HepG2 (cell line): ENCODE measurements around the gene TUBB4A. TPM values are rescaled to one million over a fixed set of nuclear protein-coding genes. Genes with fewer than 3 reads are reported as not detected.
A peak's percentile ranks its signal among the peaks of the same experiment; 100 is the strongest.

Source experiments
- DR1 ChIP-seq: sonication (generic); formaldehyde crosslinking; IDR thresholded peaks from 2 replicates; pipeline ENCODE4 v1.8.0; 2021; ENCODE audit warnings: mild to moderate bottlenecking, missing genetic modification reagents, inconsistent platforms
- GABPB1 ChIP-seq: IDR thresholded peaks from 2 replicates; pipeline ENCODE4 v1.6.1; 2016; ENCODE audit warnings: mild to moderate bottlenecking, missing genetic modification reagents, moderate library complexity, missing compliant biosample characterization
- MXI1 ChIP-seq: IDR thresholded peaks from 3 replicates; pipeline ENCODE4 v1.6.1; 2012; ENCODE audit warnings: low read depth, low read length, inconsistent platforms, borderline replicate concordance
- SRF ChIP-seq: IDR thresholded peaks from 2 replicates; pipeline ENCODE4 v1.6.1; 2011; ENCODE audit warnings: mild to moderate bottlenecking, low read depth, low read length, moderate library complexity
- ZBTB42 ChIP-seq: sonication (generic); formaldehyde crosslinking; IDR thresholded peaks from 2 replicates; pipeline ENCODE4 v1.5.0; 2020; ENCODE audit warnings: mild to moderate bottlenecking, missing genetic modification reagents
- ZNF318 ChIP-seq: sonication (generic); formaldehyde crosslinking; IDR thresholded peaks from 2 replicates; pipeline ENCODE4 v1.4.0; 2020; ENCODE audit warnings: mild to moderate bottlenecking, missing genetic modification reagents
- ZNF350 ChIP-seq: sonication (generic); formaldehyde crosslinking; IDR thresholded peaks from 2 replicates; pipeline ENCODE4 v1.4.0; 2020; ENCODE audit warnings: mild to moderate bottlenecking, low read depth, missing genetic modification reagents, borderline replicate concordance
- ZNF382 ChIP-seq: sonication (generic); formaldehyde crosslinking; IDR thresholded peaks from 2 replicates; pipeline ENCODE4 v1.5.0; 2020; ENCODE audit warnings: missing genetic modification reagents, mild to moderate bottlenecking, borderline replicate concordance
- ZNF501 ChIP-seq: sonication (generic); formaldehyde crosslinking; IDR thresholded peaks from 2 replicates; pipeline ENCODE4 v1.5.1; 2020; ENCODE audit warnings: mild to moderate bottlenecking, moderate library complexity, missing genetic modification reagents
- ZNF556 ChIP-seq: sonication (generic); formaldehyde crosslinking; IDR thresholded peaks from 2 replicates; pipeline ENCODE4 v1.4.0; 2020; ENCODE audit warnings: mild to moderate bottlenecking, missing genetic modification reagents, borderline replicate concordance
- ZNF646 ChIP-seq: sonication (generic); formaldehyde crosslinking; IDR thresholded peaks from 2 replicates; pipeline ENCODE4 v1.9.0; 2021; ENCODE audit warnings: mild to moderate bottlenecking, missing genetic modification reagents
- ZNF660 ChIP-seq: sonication (generic); formaldehyde crosslinking; IDR thresholded peaks from 2 replicates; pipeline ENCODE4 v1.5.1; 2020; ENCODE audit warnings: mild to moderate bottlenecking, low read depth, missing genetic modification reagents, borderline replicate concordance
- ZNF766 ChIP-seq: sonication (generic); formaldehyde crosslinking; IDR thresholded peaks from 2 replicates; pipeline ENCODE4 v1.5.0; 2020; ENCODE audit warnings: missing genetic modification reagents, borderline replicate concordance
- polyA plus RNA-seq, 8 experiments: library from polyadenylated mRNA; depleted of rRNA in 3 of 8; stranded (reverse) in 7 of 8; unstranded in 1 of 8; fragments of >200 nt; fragmentation: Illumina TruSeq in 4 of 8; extraction: Trizol in 4 of 8; gene quantifications; 2 replicates each; pipeline versions ENCODE4 v1.2.1 to v1.2.3, GENCODE V29; 2011 to 2016; ENCODE audit warnings: low read depth in 4 of 8, missing spikeins in 1 of 8, mixed read lengths in 1 of 8; ENCODE audit not compliant: insufficient read depth in 1 of 8
- total RNA-seq, 5 experiments: library from RNA; depleted of rRNA; stranded (reverse); fragments of >200 nt; fragmentation: Illumina TruSeq; extraction: Trizol; gene quantifications; 2 replicates each; pipeline ENCODE4 v1.2.3, GENCODE V29; 2016; ENCODE audit warnings: low read depth in 1 of 5

Gene TUBB4A
- total and polyA plus RNA-seq, 2 of the 13 experiments (the other 11 are each of a cell fraction or from before 2014, with no cell fraction given), result not detected

GRCh38 chr19:6460099-6460884, 41.8 kb downstream of the TUBB4A start (continued):
- TF ChIP-seq ZNF766 (CRISPR knock-in tag) (0 out of 2 replicates have a peak, but pooled peaks have one; percentile 11), ZNF350 (CRISPR knock-in tag) (peak; percentile 26; the same call in 1 of the 2 replicates), GABPB1 (peak; percentile 77), ZNF501 (CRISPR knock-in tag) (peak; percentile 90), ZNF660 (CRISPR knock-in tag) (no peak), ZNF646 (CRISPR knock-in tag) (no peak), ZNF318 (CRISPR knock-in tag) (peak; percentile 42; the same call in 1 of the 2 replicates), ZNF556 (CRISPR knock-in tag) (peak; percentile 79), DR1 (no peak), ZNF382 (CRISPR knock-in tag) (no peak), ZBTB42 (CRISPR knock-in tag) (no peak), SRF (no peak; the same call in 1 of the 2 replicates), MXI1 (peak; percentile 44; the same call in 1 of the 3 replicates)
